GM19351 (cell line): ENCODE results near the gene CD7.
"Not testable (repeated sequence)": the region's sequence is repeated elsewhere in the genome, so short reads cannot be mapped to it uniquely, and the experiment has no call there.

ENCODE experiments used
- ATAC-seq: cut with Tn5 transposase; IDR thresholded peaks from one replicate; pipeline ENCODE4 v1.9.1; 2021; ENCODE audit warnings: mild to moderate bottlenecking, moderate library complexity; ENCODE audit not compliant: unreplicated experiment

The CD7 gene

DNA sequence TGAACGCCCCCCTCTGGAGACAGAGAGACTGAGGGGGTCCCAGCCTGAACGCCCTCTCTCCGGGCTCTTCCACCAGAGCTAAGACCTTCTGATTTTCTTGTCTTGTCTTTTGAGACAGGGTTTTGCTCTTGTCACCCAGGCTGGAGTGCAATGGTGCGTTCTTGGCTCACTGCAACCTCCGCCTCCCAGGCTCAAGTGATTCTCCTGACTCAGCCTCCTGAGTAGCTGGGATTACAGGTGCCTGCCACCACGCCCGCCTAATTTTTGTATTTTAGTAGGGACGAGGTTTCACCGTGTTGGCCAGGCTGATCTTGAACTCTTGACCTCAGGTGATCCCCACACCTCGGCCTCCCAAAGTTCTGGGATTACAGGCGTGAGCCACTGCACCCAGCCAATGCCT is 30.6 kb upstream of the CD7 start:
- not testable (repeated sequence) for ATAC-seq

DNA sequence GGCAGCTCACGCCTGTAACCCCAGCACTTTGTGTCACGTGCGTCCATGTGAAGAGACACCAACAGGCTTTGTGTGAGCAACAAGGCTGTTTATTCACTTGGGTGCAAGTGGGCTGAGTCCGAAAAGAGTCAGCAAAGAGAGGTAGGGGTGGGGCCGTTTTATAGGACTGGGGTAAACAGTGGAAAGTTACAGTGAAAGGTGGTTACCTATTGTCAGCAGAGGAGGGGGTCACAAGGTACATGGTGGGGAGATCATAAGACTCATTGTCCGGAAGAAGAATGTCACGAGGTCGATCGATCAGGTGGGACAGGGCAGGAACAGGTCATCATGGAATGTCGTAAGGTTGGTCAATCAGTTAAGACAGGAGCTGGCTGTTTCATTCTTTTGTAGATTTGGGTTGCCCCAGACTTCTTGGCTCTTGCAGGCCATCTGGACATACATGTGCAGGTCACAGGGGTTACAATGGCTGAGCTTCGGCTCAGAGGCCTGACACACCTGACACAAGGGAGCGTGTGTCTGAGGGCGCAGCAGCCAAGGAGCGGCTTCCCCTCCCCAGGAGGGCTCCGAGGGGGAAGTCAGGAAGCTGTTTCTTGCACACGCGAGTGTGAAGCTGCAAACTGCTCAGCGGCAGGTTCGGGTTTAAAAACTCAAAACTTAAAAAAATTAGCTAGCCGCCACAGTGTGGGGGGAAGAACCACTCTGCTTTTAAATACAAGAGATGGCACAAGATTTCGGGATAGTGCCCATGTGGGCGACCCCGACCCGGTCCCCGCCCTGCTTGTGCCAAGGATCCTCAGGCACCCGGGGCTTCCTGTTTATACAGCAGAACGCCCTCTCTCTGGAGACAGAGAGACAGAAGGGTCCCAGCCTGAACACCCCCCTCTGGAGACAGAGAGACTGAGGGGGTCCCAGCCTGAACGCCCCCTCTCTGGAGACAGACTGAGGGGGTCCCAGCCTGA is 29.2 kb upstream of the CD7 start:
- ATAC-seq, result no peak

DNA sequence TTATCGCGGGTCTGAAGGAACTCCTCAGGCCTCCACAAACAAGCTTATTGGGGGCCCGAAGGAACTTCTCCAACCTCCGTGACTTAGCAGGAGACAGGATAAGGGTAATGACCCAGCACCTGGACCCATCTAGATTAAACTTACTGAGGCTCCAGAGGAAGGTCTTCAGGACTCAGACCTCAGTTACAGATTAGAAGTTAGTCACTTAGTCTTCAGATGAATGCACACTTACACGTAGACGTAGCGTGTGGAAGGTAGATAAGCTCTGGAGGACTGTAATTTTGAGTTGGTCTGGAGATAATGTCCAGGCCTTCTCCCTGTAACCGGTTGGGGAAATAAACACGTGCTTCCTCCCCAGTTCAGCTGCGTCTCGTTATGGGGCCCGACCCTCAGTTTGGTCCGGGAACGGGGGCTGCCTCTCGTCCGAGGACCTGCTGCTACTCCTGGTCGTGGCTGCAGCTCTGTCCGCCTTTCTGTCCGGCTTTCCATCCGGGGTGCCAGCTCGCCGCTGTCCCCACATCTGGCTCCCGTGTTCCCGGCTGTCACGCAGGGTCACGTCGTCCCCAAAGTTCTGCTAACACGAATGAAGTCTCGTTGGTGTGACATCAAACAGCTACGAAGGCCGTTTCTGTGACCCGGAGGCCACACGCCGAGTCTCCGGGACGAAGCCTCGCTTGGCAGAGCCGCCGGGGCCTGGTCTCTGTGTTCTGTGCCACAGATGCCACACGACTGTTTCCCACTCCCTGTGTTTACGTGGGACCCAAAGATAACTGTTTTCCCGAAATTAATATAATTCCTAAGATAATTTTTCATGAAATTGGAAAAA is 28.0 kb upstream of the CD7 start:
- no peak for ATAC-seq

DNA sequence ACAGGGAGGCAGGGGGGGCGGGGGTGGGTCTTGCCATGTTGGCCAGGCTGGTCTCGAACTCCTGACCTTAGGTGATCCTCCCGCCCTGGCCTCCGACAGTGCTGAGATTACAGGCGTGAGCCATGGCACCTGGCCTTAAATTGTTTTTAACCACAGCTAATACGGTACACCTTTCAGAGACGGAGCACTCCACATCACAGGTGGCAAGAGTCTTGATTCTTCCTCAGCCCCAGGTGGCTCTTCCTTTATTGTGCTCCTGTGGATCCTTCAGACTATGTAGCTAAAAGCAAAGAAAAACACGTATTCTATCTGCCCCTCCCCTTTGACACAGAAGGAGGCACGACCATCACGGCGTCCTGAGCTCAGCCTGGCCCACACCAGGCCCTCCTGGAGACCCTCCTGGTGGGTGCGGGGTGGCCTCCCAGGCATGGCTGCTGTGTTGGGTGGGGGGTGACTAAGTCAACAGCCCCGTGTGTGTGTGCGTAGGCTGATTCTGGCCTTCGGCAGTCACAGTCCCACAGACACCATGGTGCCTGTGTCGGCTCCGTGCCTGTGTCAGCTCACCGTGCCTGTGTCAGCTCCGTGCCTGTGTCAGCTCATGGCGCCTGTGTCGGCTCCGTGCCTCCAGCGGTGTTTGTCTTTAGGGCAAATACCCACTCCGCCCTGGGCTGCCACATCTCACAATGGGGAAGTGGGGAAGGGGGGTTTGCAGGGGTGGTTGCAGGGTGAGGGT is 26.9 kb upstream of the CD7 start:
- ATAC-seq, result no peak

DNA sequence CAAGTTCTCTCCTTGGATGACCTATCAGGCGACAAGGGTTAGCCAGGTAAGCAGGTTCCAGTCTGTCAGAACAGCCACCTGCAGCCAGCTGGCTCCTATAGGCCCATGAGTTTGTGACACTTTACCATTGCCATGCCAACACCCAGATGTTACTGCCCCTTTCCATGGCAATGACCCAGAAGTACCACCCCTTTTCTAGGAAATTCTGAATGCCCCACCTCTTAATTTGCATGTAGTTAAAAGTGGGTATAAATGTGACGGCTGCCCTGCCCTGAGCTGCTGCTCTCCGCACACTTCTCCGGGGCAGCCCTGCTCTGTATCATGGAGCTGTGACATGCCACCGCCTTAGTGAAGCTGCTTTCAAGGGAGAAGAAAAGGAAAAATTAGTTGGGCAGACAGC is 26.2 kb upstream of the CD7 start:
- no peak for ATAC-seq

DNA sequence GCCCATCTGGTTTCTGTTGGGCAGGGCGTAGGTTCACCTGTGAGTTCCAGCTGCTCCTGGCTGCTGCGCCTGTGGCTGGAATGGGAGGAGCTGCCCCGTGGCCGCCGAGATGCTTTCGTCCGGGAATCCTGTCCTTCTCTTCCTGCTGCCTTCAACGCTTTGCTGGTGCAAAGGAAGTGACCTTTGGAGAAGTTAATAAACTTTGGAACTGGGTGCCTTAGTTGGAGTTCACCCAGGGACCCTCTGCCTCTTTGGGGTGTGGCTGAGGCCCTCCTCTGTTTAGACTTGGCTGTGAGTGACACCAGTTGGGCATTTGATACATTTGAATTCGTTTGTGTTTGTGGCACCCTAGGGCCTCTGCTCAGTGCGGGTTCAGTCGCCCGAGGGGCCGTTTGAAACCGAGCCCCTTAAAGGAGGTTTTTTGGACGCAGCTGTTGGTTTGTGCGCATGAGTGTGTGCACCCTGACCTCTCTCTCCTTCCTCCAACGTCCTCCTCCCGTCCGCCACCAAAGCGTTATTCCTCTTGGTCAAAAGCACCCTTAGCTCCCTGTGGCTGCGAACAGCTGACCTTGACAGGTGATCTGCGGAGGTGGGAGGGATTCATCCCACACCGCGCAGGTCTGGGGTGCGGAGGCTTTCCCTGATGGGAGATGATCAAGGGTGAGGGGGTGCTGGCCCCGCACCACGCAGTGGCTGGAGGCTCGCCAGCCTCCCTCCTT is 25.1 kb upstream of the CD7 start:
- ATAC-seq, result no peak

DNA sequence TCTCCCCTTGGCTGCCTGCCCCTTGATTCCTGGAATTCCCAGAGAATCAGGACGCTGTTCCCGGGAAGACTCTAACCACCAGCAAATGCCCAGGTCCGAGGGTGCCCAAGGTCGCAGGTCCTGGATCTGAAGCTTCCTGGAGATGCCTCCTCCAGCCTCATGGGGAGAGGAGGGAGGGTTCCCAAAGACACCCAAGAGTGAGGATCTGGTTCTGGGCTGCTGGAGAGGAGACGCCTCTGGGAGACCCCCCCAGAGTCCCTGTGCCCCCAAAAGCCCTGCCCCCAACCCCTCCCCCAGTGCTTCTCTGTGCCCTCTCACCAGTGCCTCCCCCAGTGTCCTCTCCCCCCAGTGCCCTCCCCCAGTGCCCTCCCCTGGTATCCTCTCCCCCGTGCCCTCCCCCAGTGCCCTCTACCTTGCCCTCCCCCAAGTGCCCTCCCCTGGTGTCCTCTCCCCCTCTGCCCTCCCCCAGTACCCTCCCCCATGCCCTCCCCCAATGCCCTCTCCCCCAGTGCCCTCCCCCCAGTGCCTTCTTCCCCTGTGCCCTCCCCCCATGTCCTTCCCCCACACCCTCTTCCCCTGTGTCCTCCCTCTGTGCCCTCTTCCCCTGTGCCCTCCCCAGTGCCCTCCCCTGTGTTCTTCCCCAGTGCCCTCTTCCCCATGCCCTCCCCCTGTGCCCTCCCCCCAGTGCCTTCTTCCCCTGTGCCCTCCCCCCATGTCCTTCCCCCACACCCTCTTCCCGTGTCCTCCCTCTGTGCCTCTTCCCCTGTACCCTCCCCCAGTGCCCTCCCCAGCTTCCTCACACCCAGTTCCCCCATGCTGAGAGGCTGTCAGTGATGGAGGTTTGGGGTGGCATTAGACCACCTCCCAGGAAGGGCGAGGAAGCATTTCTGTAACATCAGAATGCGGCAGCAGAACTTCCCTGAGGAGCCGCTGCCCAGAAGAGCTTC is 22.5 kb upstream of the CD7 start:
- no peak for ATAC-seq

DNA sequence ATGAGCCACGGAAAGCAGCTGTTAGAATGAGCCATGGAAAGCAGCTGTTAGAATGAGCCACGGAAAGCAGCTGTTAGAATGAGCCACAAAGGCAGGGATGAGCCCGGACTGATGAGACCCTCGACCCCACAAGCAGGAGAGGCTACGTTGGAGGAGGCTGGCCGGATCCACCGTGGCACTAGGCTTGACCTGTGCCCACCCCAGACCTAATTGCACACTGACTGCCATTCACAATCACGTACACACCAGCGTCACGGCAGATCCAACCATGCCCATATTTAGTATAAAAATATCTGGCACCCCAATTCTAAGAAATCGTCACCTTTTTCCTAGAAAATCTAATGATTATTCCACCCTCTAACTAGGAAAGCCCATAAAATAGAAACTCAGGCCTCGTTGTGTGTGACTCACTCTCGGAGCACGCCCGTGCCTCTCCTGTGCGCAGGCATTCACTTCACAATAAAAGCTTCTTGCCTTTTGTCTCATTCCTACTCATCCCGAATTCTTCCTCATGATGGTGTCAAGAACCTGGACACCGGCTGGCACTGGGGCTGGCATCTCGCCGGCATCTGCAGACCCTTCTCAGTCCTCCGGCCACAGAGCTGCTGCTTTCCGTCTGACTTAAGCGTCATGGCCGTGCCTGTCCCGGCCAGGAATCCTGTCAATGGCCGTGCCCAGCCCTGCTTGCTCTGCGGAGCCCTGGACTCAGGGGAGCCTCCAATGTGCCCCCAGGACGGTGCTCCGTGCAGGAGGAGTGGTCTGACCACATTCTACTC is 21.6 kb upstream of the CD7 start:
- no peak for ATAC-seq

DNA sequence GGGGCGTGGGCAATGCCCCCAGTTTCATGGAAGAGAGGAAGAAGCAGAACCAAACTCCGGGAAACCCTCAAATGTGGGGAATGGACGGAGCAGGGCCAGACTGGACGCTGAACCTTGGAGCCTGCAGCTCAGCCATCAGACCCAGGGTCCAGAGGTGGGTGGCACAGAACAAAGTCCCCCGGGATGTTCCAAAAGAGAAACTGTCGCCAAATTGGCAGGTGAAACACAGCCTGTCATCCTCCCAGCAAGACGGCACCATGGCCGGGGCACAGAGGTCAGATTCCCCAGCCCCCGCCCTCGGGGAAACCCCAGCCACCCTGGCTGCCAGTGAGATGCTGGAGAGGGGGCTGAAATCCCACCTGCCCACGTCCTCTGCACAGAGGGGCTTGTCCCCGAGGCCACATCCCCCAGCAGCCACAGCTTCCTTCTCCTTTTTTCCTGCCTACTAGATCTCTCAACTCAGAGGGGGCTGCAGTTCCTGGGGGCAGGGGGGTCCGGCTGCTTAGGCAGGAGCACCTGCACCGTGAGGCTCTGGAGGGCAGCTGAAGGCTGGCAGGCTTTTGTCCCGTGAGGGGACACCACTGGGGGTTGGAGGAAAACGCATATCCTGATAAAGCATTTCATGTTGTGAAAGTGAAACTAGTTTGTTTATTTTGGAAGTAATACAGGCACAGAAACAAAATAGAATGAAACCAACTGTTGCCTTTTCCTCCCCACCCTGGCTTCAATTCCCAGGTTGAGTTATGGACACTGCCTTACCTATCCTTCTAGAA is 17.4 kb upstream of the CD7 start:
- no peak for ATAC-seq

DNA sequence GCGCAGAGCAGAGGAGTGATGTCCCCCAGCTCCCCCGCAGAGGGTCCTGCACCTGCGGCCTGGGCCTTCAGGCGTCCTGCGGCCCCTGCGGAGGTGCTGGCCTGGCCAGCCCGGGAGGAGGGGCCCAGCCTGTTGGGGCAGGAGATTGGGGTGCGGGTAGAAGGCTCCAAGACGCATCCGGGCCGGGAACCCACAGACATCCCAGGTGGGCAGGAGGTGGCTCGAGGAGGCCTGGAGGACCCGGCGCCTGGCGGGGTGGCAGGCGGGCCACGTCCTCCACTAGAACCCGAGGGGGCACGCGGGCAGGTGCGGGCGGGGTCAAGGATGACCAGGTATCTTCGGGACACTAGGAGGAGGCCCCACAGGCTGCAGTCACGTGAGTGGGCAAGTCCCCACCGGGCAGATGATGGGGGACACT is 16.8 kb upstream of the CD7 start:
- no peak for ATAC-seq

DNA sequence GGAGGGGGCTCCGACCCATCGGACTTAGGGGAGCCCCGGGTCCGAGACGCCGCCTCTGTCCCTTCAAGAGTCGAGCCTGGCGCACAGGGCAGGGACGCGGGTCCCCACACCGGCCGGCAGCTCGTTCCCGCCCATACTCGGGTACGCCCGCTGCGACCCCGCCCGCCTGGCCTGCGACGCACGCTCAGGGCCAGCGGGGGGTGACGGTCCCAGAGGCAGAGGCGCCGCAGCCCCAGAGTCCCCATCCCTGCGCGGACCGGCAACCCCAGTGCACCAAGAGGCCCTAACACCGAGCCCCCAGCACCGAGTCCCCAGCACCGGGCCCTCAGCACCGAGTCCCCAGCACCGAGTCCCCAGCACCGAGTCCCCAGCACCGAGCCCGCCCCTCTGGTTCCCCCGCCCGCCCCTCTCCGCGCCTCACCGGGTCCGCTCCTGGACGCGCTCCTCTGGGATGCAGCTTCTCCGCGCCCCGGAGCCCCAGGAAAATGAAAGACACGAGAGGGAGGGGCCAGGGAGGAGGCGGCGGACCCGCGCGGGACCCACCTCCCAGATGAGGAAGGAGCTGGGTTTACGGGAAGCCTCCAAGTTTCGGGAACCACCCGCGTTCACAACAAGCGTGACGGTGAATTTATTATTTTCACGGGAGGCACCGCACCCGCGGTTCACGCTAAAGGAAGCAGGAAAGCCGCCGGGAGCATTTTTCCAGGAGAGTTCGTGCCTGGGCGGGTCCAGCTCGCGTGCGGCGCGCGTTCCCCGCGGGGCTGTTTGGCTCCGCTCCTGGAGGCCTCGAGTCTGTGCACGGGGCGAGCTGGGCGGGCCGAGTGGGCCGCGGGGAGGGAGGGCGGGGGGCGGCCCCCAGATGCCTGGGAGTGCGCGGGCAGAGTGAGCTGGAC is 16.1 kb upstream of the CD7 start, which contains the start of gene SECTM1:
SECTM1 (minus strand) TSS at position 488 of the 893 bp plus-strand sequence. CDS start 6,526 bp downstream, outside the sequence.
- ATAC-seq, result no peak

DNA sequence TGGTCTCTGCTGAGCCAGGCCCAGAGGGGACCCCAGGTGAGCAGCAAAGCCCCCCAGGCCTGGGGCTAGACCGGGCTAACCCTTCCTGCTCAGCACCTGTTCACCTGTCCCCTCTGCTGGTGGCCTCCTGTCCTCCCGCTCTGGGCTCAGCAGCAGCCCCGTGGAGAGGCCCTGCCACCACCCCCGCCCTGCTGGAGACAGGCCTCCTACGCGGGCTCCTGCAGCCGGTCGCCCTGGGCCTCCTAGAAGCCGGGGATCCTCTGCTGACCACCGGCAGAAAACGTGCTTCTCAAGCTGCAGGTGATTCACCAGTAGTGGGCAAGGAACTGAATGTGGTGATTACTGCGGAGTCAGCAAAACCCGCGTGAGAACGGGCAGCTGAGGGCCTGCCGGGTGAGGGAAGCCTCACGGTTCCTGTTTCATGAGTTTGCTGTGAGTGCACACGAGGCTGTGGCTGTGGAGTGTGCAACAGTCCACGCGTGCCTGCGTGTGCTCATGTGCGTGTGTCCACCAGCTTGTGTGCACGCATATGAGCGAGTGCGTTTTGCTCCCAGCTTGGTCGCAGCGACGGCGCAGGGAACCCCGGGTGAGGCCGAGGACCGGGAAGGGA is 15.4 kb upstream of the CD7 start:
- no peak for ATAC-seq

DNA sequence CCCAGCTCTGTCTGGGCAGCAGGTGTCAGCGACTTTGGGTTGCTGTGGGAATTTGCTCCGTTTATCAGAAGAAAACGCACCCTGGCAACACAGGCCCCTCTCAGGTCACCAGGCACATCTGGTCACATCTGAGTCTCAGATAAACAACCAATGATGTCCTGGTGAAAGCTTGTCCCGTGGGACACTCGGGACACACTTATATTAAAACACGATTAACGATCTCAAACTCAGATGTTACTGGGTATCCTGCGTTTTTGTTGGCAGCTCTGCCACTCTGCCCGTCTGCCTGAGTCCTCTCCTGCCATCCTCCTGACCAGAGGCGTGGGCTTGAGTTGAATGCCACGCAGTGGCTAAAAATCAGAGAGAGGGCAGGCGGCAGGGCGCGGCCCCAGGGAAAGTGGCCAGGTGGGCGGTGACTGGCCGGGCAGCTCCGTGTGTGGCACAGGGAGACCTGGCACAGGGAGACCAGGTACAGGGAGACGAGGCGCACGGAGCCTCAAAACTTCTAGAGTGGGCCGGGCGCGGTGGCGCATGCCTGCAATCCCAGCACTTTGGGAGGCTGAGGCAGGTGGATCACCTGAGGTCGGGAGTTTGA is 14.0 kb upstream of the CD7 start:
- no peak for ATAC-seq

DNA sequence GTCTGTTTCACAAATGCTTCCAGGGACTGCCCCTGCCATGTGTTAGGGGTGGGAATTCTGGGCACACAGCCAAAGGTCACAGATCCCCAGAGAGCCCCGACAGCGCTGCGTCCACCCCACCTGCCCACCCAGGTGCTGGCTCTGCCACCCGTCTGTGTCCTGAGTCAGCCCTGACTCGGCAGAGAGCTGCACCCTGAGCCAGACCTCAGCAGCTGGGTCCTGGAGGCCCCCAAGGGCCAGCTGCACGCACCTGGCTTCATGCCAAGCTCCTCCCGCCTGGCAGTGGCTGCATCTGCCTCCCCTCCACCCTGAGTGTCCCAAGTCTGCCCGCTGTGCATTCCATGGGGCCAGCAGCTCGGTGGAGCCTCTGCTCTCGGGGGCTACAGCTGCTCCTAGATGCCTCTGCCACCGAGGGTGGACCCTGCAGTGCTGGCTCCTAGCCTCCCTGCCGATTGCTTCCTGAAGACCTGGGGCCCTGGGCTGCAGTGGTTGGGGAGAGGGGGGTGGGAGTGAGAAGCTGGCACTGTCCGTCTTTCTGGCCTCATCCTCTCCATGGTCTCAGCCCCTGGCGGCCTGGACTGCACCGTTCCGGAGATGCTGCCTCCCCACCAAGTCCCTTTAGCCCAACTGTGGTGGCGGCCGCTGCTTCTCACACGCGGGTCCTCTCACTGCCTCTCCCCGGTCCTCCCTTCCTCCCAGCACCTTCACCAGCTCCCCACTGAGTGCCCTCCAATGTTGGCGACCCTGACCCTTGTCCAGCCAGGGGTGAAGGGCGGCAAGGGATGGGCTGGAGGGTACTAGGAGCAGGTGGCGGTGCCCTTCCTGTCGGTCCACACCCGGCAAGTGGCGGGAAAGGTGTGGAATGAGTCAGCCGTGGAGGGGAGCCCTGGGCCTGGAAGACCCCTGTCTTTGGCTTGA is 13.2 kb upstream of the CD7 start:
- no peak for ATAC-seq
